ENCODE data around the gene GPR160.

GRCh38 chr3:170023165-170023564 lies 14.6 kb upstream of the GPR160 start:
- TF ChIP-seq CTCF (conservative IDR thresholded peaks at IDR 0.05; ENCODE audit: low read depth in 2 of 2), result no peak
- TF ChIP-seq EZH2phosphoT487 (IDR thresholded peaks at IDR 0.05; ENCODE audit: unreplicated experiment), result no peak
- no peak for TF ChIP-seq POLR2AphosphoS5 (IDR thresholded peaks at IDR 0.05; ENCODE audit: low read depth)
- no peak for TF ChIP-seq EZH2 (IDR thresholded peaks at IDR 0.05; ENCODE audit: low read depth, unreplicated experiment)

All from GM23338 (cell line).